ENCODE results near the gene RDH12. TPM values are rescaled to one million over a fixed set of nuclear protein-coding genes. Genes with fewer than 3 reads are reported as not detected.

Gene RDH12
- total RNA-seq, 4 donors from 2014 or later = 27.3 to 99.8 (median 81.8) TPM

GRCh38 chr14:67749341-67750084, 47.8 kb downstream of the RDH12 start:
- Histone ChIP-seq H3K4me3 (no peak overlapping the region), H3K4me1 (no peaks in the 10 kb centered on the region), H3K9me3 (no peaks in the 10 kb centered on the region), H3K27ac (no peak overlapping the region), H3K36me3 (peaks cover 75% of the 10 kb centered on the region), H3K27me3 (no peaks in the 10 kb centered on the region)
- DNase-seq (ENCODE audit: low spot score in 2 of 2) = no peak
- no peak for TF ChIP-seq CTCF (IDR thresholded peaks at IDR 0.05)
- TF ChIP-seq POLR2AphosphoS5 (IDR thresholded peaks at IDR 0.05) = no peak
- TF ChIP-seq EP300 (IDR thresholded peaks at IDR 0.05) = no peak
- TF ChIP-seq POLR2A (IDR thresholded peaks at IDR 0.05) = no peak
- 89% methylated on average over 6 of the region's 6 CpGs for WGBS

DNA sequence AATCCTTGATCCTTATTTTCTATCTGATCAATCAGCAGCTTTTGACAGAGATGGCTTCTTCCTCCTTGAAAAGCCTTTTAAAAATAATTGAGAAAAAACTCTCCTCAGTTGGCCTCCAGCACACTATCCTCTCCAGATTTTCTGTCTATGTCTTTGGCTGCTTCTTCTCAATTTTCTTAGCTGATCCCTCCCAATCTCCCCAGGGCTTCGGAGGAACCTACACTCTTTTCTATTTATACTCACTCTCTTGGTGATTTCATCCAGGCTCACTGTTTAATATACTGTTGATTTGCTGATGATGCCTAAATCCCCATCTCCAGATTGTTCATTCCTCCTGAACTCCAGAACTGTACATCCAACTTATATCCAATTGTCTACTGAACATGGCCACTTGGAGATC, 54.8 kb downstream of the RDH12 start:
- no peaks in the 10 kb centered on the region for H3K27me3 ChIP-seq
- no peaks in the 10 kb centered on the region for H3K4me1 ChIP-seq
- TF ChIP-seq POLR2AphosphoS5 (IDR thresholded peaks at IDR 0.05) (no peak), CTCF (IDR thresholded peaks at IDR 0.05) (no peak), EP300 (IDR thresholded peaks at IDR 0.05) (no peak), POLR2A (IDR thresholded peaks at IDR 0.05) (no peak)
- no peak overlapping the region for H3K4me3 ChIP-seq
- H3K36me3 ChIP-seq = peaks cover 75% of the 10 kb centered on the region
- no peaks in the 10 kb centered on the region for H3K9me3 ChIP-seq
- no peak for DNase-seq (ENCODE audit: low spot score in 2 of 2)
- WGBS = 96% methylated on average over 1 of the region's 1 CpG
- no peak overlapping the region for H3K27ac ChIP-seq

GRCh38 chr14:67757175-67757574, 55.5 kb downstream of the RDH12 start:
- 89% methylated on average over 3 of the region's 3 CpGs for WGBS
- Histone ChIP-seq H3K4me3 (no peak overlapping the region), H3K27me3 (no peaks in the 10 kb centered on the region), H3K27ac (no peak overlapping the region), H3K36me3 (peaks cover 74% of the 10 kb centered on the region), H3K9me3 (no peaks in the 10 kb centered on the region), H3K4me1 (no peaks in the 10 kb centered on the region)
- no peak for DNase-seq (ENCODE audit: low spot score in 2 of 2)
- TF ChIP-seq CTCF (IDR thresholded peaks at IDR 0.05) = no peak
- TF ChIP-seq EP300 (IDR thresholded peaks at IDR 0.05) = no peak
- no peak for TF ChIP-seq POLR2A (IDR thresholded peaks at IDR 0.05)
- no peak for TF ChIP-seq POLR2AphosphoS5 (IDR thresholded peaks at IDR 0.05)

GRCh38 chr14:67759916-67760315, 58.2 kb downstream of the RDH12 start:
- TF ChIP-seq POLR2A (IDR thresholded peaks at IDR 0.05) (no peak), POLR2AphosphoS5 (IDR thresholded peaks at IDR 0.05) (no peak), EP300 (IDR thresholded peaks at IDR 0.05) (no peak), CTCF (IDR thresholded peaks at IDR 0.05) (no peak)
- H3K4me3 ChIP-seq = no peak overlapping the region
- no peaks in the 10 kb centered on the region for H3K9me3 ChIP-seq
- no peaks in the 10 kb centered on the region for H3K27me3 ChIP-seq
- 97% methylated on average over 2 of the region's 2 CpGs for WGBS
- H3K4me1 ChIP-seq = no peaks in the 10 kb centered on the region
- peaks cover 72% of the 10 kb centered on the region for H3K36me3 ChIP-seq
- no peak for DNase-seq (ENCODE audit: low spot score in 2 of 2)
- no peak overlapping the region for H3K27ac ChIP-seq

DNA sequence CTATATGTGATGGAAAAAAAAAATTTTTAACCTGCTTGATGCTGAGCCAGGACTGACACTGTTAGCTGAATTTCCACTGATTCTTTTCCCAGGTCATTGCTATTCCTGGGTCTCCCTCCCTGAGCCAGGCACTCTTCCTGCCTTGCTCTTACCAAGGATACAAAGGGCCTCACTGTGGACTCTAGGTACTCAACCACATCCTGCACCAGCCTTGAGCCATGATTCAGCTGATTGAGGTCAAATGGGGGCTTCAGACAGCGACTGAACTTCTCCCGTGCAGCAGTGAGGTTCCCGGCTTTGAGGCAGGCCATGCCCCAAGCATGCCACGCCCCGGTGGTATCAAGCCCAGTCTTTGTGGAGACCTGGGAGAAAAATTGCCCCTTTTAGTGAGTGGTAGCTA, 60.4 kb downstream of the RDH12 start:
- H3K36me3 ChIP-seq = peaks cover 79% of the 10 kb centered on the region
- no peak overlapping the region for H3K4me3 ChIP-seq
- no peak for TF ChIP-seq EP300 (IDR thresholded peaks at IDR 0.05)
- TF ChIP-seq POLR2AphosphoS5 (IDR thresholded peaks at IDR 0.05) = no peak
- TF ChIP-seq POLR2A (IDR thresholded peaks at IDR 0.05) = no peak
- no peak for TF ChIP-seq CTCF (IDR thresholded peaks at IDR 0.05)
- 80% methylated on average over 5 of the region's 5 CpGs for WGBS
- H3K9me3 ChIP-seq = no peaks in the 10 kb centered on the region
- no peaks in the 10 kb centered on the region for H3K27me3 ChIP-seq
- no peak overlapping the region for H3K27ac ChIP-seq
- H3K4me1 ChIP-seq = peaks cover 8% of the 10 kb centered on the region
- DNase-seq (ENCODE audit: low spot score in 2 of 2) = no peak

Data from suprapubic skin (tissue), 4 donors.